GM12878 (cell line): ENCODE measurements around the gene GATAD2B. TPM values are rescaled to one million over a fixed set of nuclear protein-coding genes. Genes with fewer than 3 reads are reported as not detected.

Experiments
- ATAC-seq: fragments of 200-7000 bp; cut with Tn5 transposase; 3 replicates; pipeline ENCODE4 v1.9.1; 2020; ENCODE audit warnings: mild to moderate bottlenecking, moderate library complexity
- BruUV-seq: library from RNA; stranded (reverse); fragments of 400-500 nt; replicated peaks from 2 replicates; lab custom pipeline; 2021; lab: Mats Ljungman, UMichigan
- CTCF ChIA-PET: fragments of 300-600 bp; sonication (Branson Sonifier 250); formaldehyde crosslinking; extraction: SDS; loops from one replicate; lab custom pipeline; 2021; ENCODE audit warnings: inconsistent platforms; lab: Yijun Ruan, JAX
- POLR2A ChIA-PET: fragments of 350-600 bp; formaldehyde crosslinking; extraction: SDS; loops from one replicate; lab custom pipeline; 2021; ENCODE audit warnings: inconsistent platforms; lab: Charles Lee
- RAD21 ChIA-PET: fragments of 300-600 bp; sonication (Branson Sonifier 250); formaldehyde crosslinking; loops from one replicate; lab custom pipeline; 2023; ENCODE audit warnings: antibody characterized with exemption; ENCODE audit not compliant: unreplicated experiment; lab: Charles Lee
- SMC1A ChIA-PET: fragments of 300-600 bp; sonication (Branson Sonifier 250); formaldehyde crosslinking; loops from one replicate; lab custom pipeline; 2023; ENCODE audit not compliant: unreplicated experiment, uncharacterized antibody; lab: Charles Lee
- DNase-seq: peaks from one replicate; pipeline ENCODE4 v3.0.0-alpha.2; 2011; ENCODE audit warnings: low read depth, low spot score
- FAIRE-seq: peaks from 3 replicates; lab custom pipeline; 2011; peaks lifted over from hg19 to GRCh38; lab: Jason Lieb, UNC
- H2AFZ ChIP-seq: 2 replicates; pipeline ENCODE4 v1.6.0; 2011; ENCODE audit warnings: low read depth, low read length, control low read depth; ENCODE audit not compliant: control insufficient read depth
- H3K27ac ChIP-seq: 2 replicates; pipeline ENCODE4 v1.5.1; 2011; ENCODE audit warnings: control low read depth; ENCODE audit not compliant: control insufficient read depth, insufficient read depth
- H3K27me3 ChIP-seq, 2 experiments: replicated peaks in 1 of 2; 2 replicates each; pipeline versions ENCODE4 v1.6.0 to v1.6.1; 2011; ENCODE audit warnings: low read length in 1 of 2; ENCODE audit not compliant: control insufficient read depth in 2 of 2, insufficient read depth in 2 of 2
- H3K36me3 ChIP-seq, 2 experiments: 2 replicates each; pipeline ENCODE4 v1.5.1; 2011; ENCODE audit warnings: low read length in 1 of 2; ENCODE audit not compliant: control insufficient read depth in 2 of 2, insufficient read depth in 2 of 2
- H3K4me1 ChIP-seq: 2 replicates; pipeline ENCODE4 v1.6.1; 2011; ENCODE audit warnings: mild to moderate bottlenecking, low read length, moderate library complexity, mixed read lengths; ENCODE audit not compliant: control insufficient read depth, insufficient read depth
- H3K4me2 ChIP-seq: 2 replicates; pipeline ENCODE4 v1.6.0; 2011; ENCODE audit warnings: control low read depth; ENCODE audit not compliant: control insufficient read depth, insufficient read depth
- H3K4me3 ChIP-seq: fragments of 200-600 bp; sonication (generic); 2 replicates; pipeline ENCODE4 v1.5.1; 2016
- H3K79me2 ChIP-seq: 2 replicates; pipeline ENCODE4 v1.6.0; 2011; ENCODE audit warnings: low read length; ENCODE audit not compliant: control insufficient read depth, insufficient read depth
- H3K9ac ChIP-seq: 2 replicates; pipeline ENCODE4 v1.8.0; 2011; ENCODE audit warnings: low read length, control low read depth, mixed read lengths; ENCODE audit not compliant: control insufficient read depth, insufficient read depth
- H3K9me3 ChIP-seq: replicated peaks from 3 replicates; pipeline ENCODE4 v1.5.1; 2011; ENCODE audit warnings: mild to moderate bottlenecking, low read length; ENCODE audit not compliant: control insufficient read depth, insufficient read depth
- H4K20me1 ChIP-seq: 2 replicates; pipeline ENCODE4 v1.6.0; 2011; ENCODE audit not compliant: control insufficient read depth, insufficient read depth
- CEBPZ ChIP-seq: fragments of 150-350 bp; IDR thresholded peaks from 2 replicates; pipeline ENCODE4 v1.6.1; 2016; ENCODE audit warnings: low read depth, low read length
- CTCF ChIP-seq, 3 experiments: IDR thresholded peaks in 2 of 3; conservative IDR thresholded peaks in 1 of 3; 2 replicates each; pipeline ENCODE4 v1.5.1; 2011; ENCODE audit warnings: low read depth in 3 of 3, low read length in 3 of 3, mild to moderate bottlenecking in 3 of 3, control low read depth in 2 of 3, moderate library complexity in 2 of 3, inconsistent platforms in 1 of 3, mixed read lengths in 1 of 3; ENCODE audit not compliant: control insufficient read depth in 2 of 3, insufficient read depth in 1 of 3; ENCODE audit errors: extremely low read depth in 1 of 3
- E2F8 ChIP-seq: fragments of 450-650 bp; IDR thresholded peaks from 2 replicates; pipeline ENCODE4 v1.6.1; 2018; ENCODE audit warnings: mild to moderate bottlenecking, low read depth, moderate library complexity; ENCODE audit not compliant: partially characterized antibody
- ELK1 ChIP-seq: IDR thresholded peaks from 2 replicates; pipeline ENCODE4 v1.6.1; 2012; ENCODE audit warnings: low read depth, low read length, improper control_type of control experiment
- FOS ChIP-seq: IDR thresholded peaks from 3 replicates; pipeline ENCODE4 v1.6.1; 2011; ENCODE audit warnings: borderline replicate concordance; ENCODE audit not compliant: insufficient read length; ENCODE audit errors: extremely low read depth
- FOXK2 ChIP-seq: fragments of 450-650 bp; IDR thresholded peaks from 2 replicates; pipeline ENCODE4 v1.6.1; 2017; ENCODE audit warnings: mild to moderate bottlenecking, moderate library complexity
- NR2F1 ChIP-seq: fragments of 450-650 bp; conservative IDR thresholded peaks from 2 replicates; pipeline ENCODE4 v1.6.1; 2017; ENCODE audit warnings: mild to moderate bottlenecking
- PKNOX1 ChIP-seq: fragments of 450-650 bp; IDR thresholded peaks from 2 replicates; pipeline ENCODE4 v1.6.1; 2016; ENCODE audit warnings: mild to moderate bottlenecking
- POLR2AphosphoS2 ChIP-seq: IDR thresholded peaks from 2 replicates; pipeline ENCODE4 v1.6.1; 2011; ENCODE audit warnings: low read depth, mild to moderate bottlenecking, low read length, improper control_type of control experiment, moderate library complexity
- SMAD5 ChIP-seq: IDR thresholded peaks from 2 replicates; pipeline ENCODE4 v1.6.1; 2016; ENCODE audit warnings: antibody characterized with exemption, low read depth
- SP1 ChIP-seq: IDR thresholded peaks from one replicate; pipeline ENCODE4 v1.6.1; 2011; ENCODE audit warnings: low read depth, low read length
- WGBS: methylation state at CpG from one replicate; pipeline ENCODE4 v1.1.6; 2016; ENCODE audit warnings: low lambda C conversion rate; ENCODE audit not compliant: insufficient replicate concordance, insufficient coverage; ENCODE audit errors: missing lambda C conversion rate; 5-methylcytosine and 5-hydroxymethylcytosine counted together
- in situ Hi-C: fragments of 300-500 bp; cut with MboI; formaldehyde crosslinking; loops from 9 replicates; pipeline ENCODE4 v1.14.3; 2018; ENCODE audit warnings: mixed read lengths
- intact Hi-C: fragments of 100-400 bp; cut with micrococcal nuclease; formaldehyde crosslinking; loops from one replicate; pipeline ENCODE4 v1.14.2; 2022; ENCODE audit not compliant: unreplicated experiment
- polyA plus RNA-seq, 11 experiments: library from polyadenylated mRNA; depleted of rRNA in 4 of 11; unstranded in 6 of 11; stranded (reverse) in 5 of 11; fragments of >200 nt; fragmentation: Nextera tagmentation in 4 of 11; fragmentation: Illumina TruSeq in 1 of 11; extraction: Ambion mirVana in 4 of 11; extraction: Trizol in 1 of 11; gene quantifications; 1 replicate in 1 of 11; 2 replicates in 10 of 11; pipeline versions ENCODE4 v1.2.1 to v1.2.3, GENCODE V29; 2011 to 2016; ENCODE audit warnings: inconsistent platforms in 2 of 11, missing spikeins in 2 of 11, low read depth in 1 of 11
- total RNA-seq, 4 experiments: library from RNA; depleted of rRNA in 3 of 4; stranded (reverse); fragments of >200 nt in 3 of 4; fragmentation: Illumina TruSeq in 1 of 4; extraction: Trizol in 1 of 4; gene quantifications; 2 replicates each; pipeline versions ENCODE4 v1.2.1 to v1.2.3, GENCODE V29; 2013 to 2021

GATAD2B gene
- total and polyA plus RNA-seq, 10 of the 15 experiments (the other 5 are each of a cell fraction or from before 2014, with no cell fraction given) = 2.4 to 63.1 (median 8.7) TPM

GRCh38 chr1:153933955-153934354 is 11.2 kb upstream of the GATAD2B start:
- Histone ChIP-seq H3K27me3 (no peaks in the 10 kb centered on the region), H2AFZ (no peak overlapping the region), H3K79me2 (no peaks in the 10 kb centered on the region), H3K4me3 (no peak overlapping the region), H3K36me3 (peaks cover 20 to 26% of the 10 kb centered on the region in 2 experiments; a peak in 3 of 4 replicates), H4K20me1 (no peaks in the 10 kb centered on the region), H3K4me2 (no peak overlapping the region), H3K9me3 (no peaks in the 10 kb centered on the region), H3K9ac (no peak overlapping the region), H3K4me1 (peaks cover 3% of the 10 kb centered on the region), H3K27ac (no peak overlapping the region)
- ChIA-PET RAD21 (no interaction called here), POLR2A (interaction anchor here (0.6 kb wide), 1 partner anchor 41 kb away, joined by 3 read pairs; no protein-coding TSS in a partner anchor), CTCF (no interaction called here), SMC1A (no interaction called here)
- BruUV-seq = no TSS peak
- no peak for FAIRE-seq
- 94% methylated on average over 9 of the region's 11 CpGs for WGBS
- DNase-seq = no peak
- ATAC-seq = no peak
- intact Hi-C loops = no loop called here
- in situ Hi-C loops = no loop called here
- no peak for TF ChIP-seq NR2F1
- TF ChIP-seq SP1 = no peak
- TF ChIP-seq SMAD5 = no peak
- TF ChIP-seq E2F8 = no peak
- no peak for TF ChIP-seq CTCF (IDR thresholded peaks at IDR 0.05 in 2 of 3, conservative IDR thresholded peaks at IDR 0.05 in 1 of 3; ENCODE audit: control insufficient read depth in 2 of 3, extremely low read depth in 1 of 3, insufficient read depth in 1 of 3, low read depth in 3 of 3, low read length in 3 of 3)
- TF ChIP-seq POLR2AphosphoS2 = no peak
- no peak for TF ChIP-seq FOS
- no peak for TF ChIP-seq FOXK2
- no peak for TF ChIP-seq PKNOX1
- TF ChIP-seq CEBPZ = no peak
- TF ChIP-seq ELK1 = no peak
